OCI-LY7 (cell line): ENCODE measurements around the gene RIT2. TPM values are rescaled to one million over a fixed set of nuclear protein-coding genes. Genes with fewer than 3 reads are reported as not detected.

ENCODE experiments used
- BruUV-seq: library from RNA; stranded (reverse); fragments of 400-500 nt; replicated peaks from 2 replicates; lab custom pipeline; 2021; lab: Mats Ljungman, UMichigan
- CTCF ChIA-PET: fragments of 300-600 bp; sonication (Branson Sonifier 250); formaldehyde crosslinking; loops from one replicate; lab custom pipeline; 2022; ENCODE audit warnings: antibody characterized with exemption; ENCODE audit not compliant: unreplicated experiment; lab: Charles Lee
- POLR2A ChIA-PET: fragments of 300-600 bp; sonication (Branson Sonifier 250); formaldehyde crosslinking; loops from one replicate; lab custom pipeline; 2022; ENCODE audit warnings: antibody characterized with exemption; lab: Charles Lee
- DNase-seq: peaks from one replicate; pipeline ENCODE4 v3.0.0-alpha.2; 2015; ENCODE audit warnings: low spot score
- H2AFZ ChIP-seq: fragments of 200-600 bp; sonication (generic), shearing (Covaris generic); 2 replicates; pipeline ENCODE4 v1.6.1; 2014; ENCODE audit warnings: mild to moderate bottlenecking, antibody characterized with exemption, low read length, moderate library complexity
- H3K27ac ChIP-seq: fragments of 200-600 bp; sonication (generic); 2 replicates; pipeline ENCODE4 v1.5.1; 2014; ENCODE audit warnings: mixed run types, low read depth, mild to moderate bottlenecking, moderate library complexity, low read length, inconsistent platforms; ENCODE audit not compliant: poor library complexity, severe bottlenecking
- H3K36me3 ChIP-seq: fragments of 200-600 bp; sonication (generic); 2 replicates; pipeline ENCODE4 v1.6.1; 2014; ENCODE audit warnings: mild to moderate bottlenecking, antibody characterized with exemption, low read length, moderate library complexity, mixed read lengths; ENCODE audit not compliant: insufficient read depth
- H3K4me1 ChIP-seq: fragments of 200-600 bp; sonication (generic); 2 replicates; pipeline ENCODE4 v1.5.1; 2014; ENCODE audit warnings: mild to moderate bottlenecking, low read length; ENCODE audit not compliant: insufficient read depth, poor library complexity, severe bottlenecking
- H3K4me2 ChIP-seq: fragments of 200-600 bp; sonication (generic); 2 replicates; pipeline ENCODE4 v1.6.1; 2014; ENCODE audit warnings: mild to moderate bottlenecking, low read length
- H3K4me3 ChIP-seq: fragments of 200-600 bp; sonication (generic); 2 replicates; pipeline ENCODE4 v1.5.1; 2014; ENCODE audit warnings: mild to moderate bottlenecking, low read depth, low read length; ENCODE audit not compliant: poor library complexity, severe bottlenecking
- H3K79me2 ChIP-seq: fragments of 200-600 bp; sonication (generic); 2 replicates; pipeline ENCODE4 v1.6.1; 2016; ENCODE audit warnings: low read depth, mild to moderate bottlenecking, low read length, moderate library complexity, mixed read lengths; ENCODE audit not compliant: insufficient read depth
- H3K9me2 ChIP-seq: fragments of 200-600 bp; sonication (generic); 2 replicates; pipeline ENCODE4 v1.6.1; 2016; ENCODE audit warnings: mild to moderate bottlenecking, low read length, mixed read lengths; ENCODE audit not compliant: insufficient read depth
- H3K9me3 ChIP-seq: fragments of 200-600 bp; sonication (generic); 2 replicates; pipeline ENCODE4 v1.6.1; 2014; ENCODE audit warnings: mild to moderate bottlenecking, mixed run types, low read length, mixed read lengths
- H4K20me1 ChIP-seq: fragments of 200-600 bp; sonication (generic); 2 replicates; pipeline ENCODE4 v1.6.1; 2014; ENCODE audit warnings: mild to moderate bottlenecking, antibody characterized with exemption, low read length, moderate library complexity, mixed read lengths; ENCODE audit not compliant: insufficient read depth
- CTCF ChIP-seq: fragments of 200-600 bp; sonication (generic); conservative IDR thresholded peaks from 2 replicates; pipeline ENCODE4 v1.5.1; 2014; ENCODE audit warnings: mild to moderate bottlenecking, antibody characterized with exemption, low read length, moderate library complexity, mixed read lengths
- EZH2phosphoT487 ChIP-seq: fragments of 200-600 bp; sonication (generic); IDR thresholded peaks from 2 replicates; pipeline ENCODE4 v1.6.1; 2018; ENCODE audit warnings: low read depth, borderline replicate concordance, mild to moderate bottlenecking, mixed run types, antibody characterized with exemption, low read length, moderate library complexity, mixed read lengths
- intact Hi-C: fragments of 100-400 bp; cut with micrococcal nuclease; formaldehyde crosslinking; loops from one replicate; pipeline ENCODE4 v1.10.0; 2022; ENCODE audit not compliant: unreplicated experiment
- total RNA-seq, 2 experiments: library from RNA; depleted of rRNA in 1 of 2; stranded (reverse); fragments of >200 nt in 1 of 2; shearing (Covaris generic) in 1 of 2; gene quantifications; 2 replicates each; pipeline ENCODE4 v1.2.3, GENCODE V29; 2014 to 2022

The RIT2 gene
- total RNA-seq, 2 experiments from 2014 or later, result not detected

- H3K36me3 ChIP-seq, result no peaks in the 10 kb centered on the region
- TF ChIP-seq CTCF (no peak), EZH2phosphoT487 (no peak)
- no peak overlapping the region for H3K4me2 ChIP-seq
- no peaks in the 10 kb centered on the region for H4K20me1 ChIP-seq
- no peaks in the 10 kb centered on the region for H3K4me1 ChIP-seq
- no peak for DNase-seq
- ChIA-PET POLR2A (no interaction called here), CTCF (no interaction called here)
- H3K4me3 ChIP-seq, result no peak overlapping the region
- no peaks in the 10 kb centered on the region for H3K9me2 ChIP-seq
- H3K79me2 ChIP-seq, result no peaks in the 10 kb centered on the region
- BruUV-seq, result no TSS peak
- H2AFZ ChIP-seq, result no peak overlapping the region
- no peak overlapping the region for H3K27ac ChIP-seq
- intact Hi-C loops, result no loop called here
- H3K9me3 ChIP-seq, result no peaks in the 10 kb centered on the region
Measured at GRCh38 chr18:42961298-42961697, 154.2 kb downstream of the RIT2 start.

- Histone ChIP-seq H3K79me2 (no peaks in the 10 kb centered on the region), H3K27ac (no peak overlapping the region), H3K4me1 (no peaks in the 10 kb centered on the region), H3K9me2 (no peaks in the 10 kb centered on the region), H2AFZ (no peak overlapping the region), H3K9me3 (no peaks in the 10 kb centered on the region), H3K36me3 (no peaks in the 10 kb centered on the region), H3K4me3 (no peak overlapping the region), H4K20me1 (no peaks in the 10 kb centered on the region), H3K4me2 (no peak overlapping the region)
- TF ChIP-seq CTCF, result no peak
- no peak for TF ChIP-seq EZH2phosphoT487
- ChIA-PET POLR2A (interaction anchor here (0.7 kb wide), 1 partner anchor 715 kb away, joined by 3 read pairs; no protein-coding TSS in a partner anchor), CTCF (no interaction called here)
- DNase-seq, result no peak
- intact Hi-C loops, result no loop called here
- no TSS peak for BruUV-seq
Measured at GRCh38 chr18:42959528-42959927, 156.0 kb downstream of the RIT2 start.

DNA sequence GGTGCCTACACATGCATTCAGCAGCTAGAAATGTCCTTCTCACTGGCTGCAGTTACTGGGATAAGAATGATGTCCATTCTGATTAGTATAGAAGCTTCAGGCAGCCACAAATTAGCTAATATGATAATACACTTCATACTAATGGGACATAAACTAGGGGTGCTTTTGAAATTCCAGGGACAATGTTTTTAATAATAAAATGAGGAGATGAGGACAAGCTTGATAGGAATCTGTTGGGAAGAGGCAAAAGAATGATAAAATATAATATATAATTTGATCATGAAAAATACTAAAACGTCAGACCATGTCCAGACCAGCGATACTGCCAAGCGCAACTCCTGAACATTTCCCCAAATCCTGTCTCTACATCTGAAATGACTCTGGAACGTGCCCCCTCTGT is 157.1 kb downstream of the RIT2 start:
- no peak overlapping the region for H3K27ac ChIP-seq
- no peaks in the 10 kb centered on the region for H3K9me2 ChIP-seq
- H3K4me3 ChIP-seq, result no peak overlapping the region
- no peaks in the 10 kb centered on the region for H3K36me3 ChIP-seq
- H3K4me2 ChIP-seq, result no peak overlapping the region
- no peaks in the 10 kb centered on the region for H3K4me1 ChIP-seq
- TF ChIP-seq CTCF (no peak), EZH2phosphoT487 (no peak)
- H3K9me3 ChIP-seq, result no peaks in the 10 kb centered on the region
- DNase-seq, result no peak
- H2AFZ ChIP-seq, result no peak overlapping the region
- ChIA-PET POLR2A (no interaction called here), CTCF (no interaction called here)
- no peaks in the 10 kb centered on the region for H4K20me1 ChIP-seq
- intact Hi-C loops, result no loop called here
- BruUV-seq, result no TSS peak
- no peaks in the 10 kb centered on the region for H3K79me2 ChIP-seq
